ENCODE results near the gene BMP2K. TPM values are rescaled to one million over a fixed set of nuclear protein-coding genes. Genes with fewer than 3 reads are reported as not detected.
"Not testable (repeated sequence)": the region's sequence is repeated elsewhere in the genome, so short reads cannot be mapped to it uniquely, and the experiment has no call there.

BMP2K gene
- total RNA-seq, 1 experiment from 2014 or later: 45.6 TPM

GRCh38 chr4:78829296-78829695 is 53.1 kb downstream of the BMP2K start:
- Mint-ChIP-seq H3K27me3 (ENCODE audit: insufficient read depth, unreplicated experiment) (no peaks in the 10 kb centered on the region), H3K27ac (ENCODE audit: unreplicated experiment) (peak overlapping the region; percentile 10), H3K9me3 (ENCODE audit: unreplicated experiment) (no peaks in the 10 kb centered on the region), H3K36me3 (ENCODE audit: insufficient read depth, unreplicated experiment) (peaks cover 49% of the 10 kb centered on the region), H3K4me1 (ENCODE audit: low read depth, unreplicated experiment) (no peaks in the 10 kb centered on the region), H3K4me3 (ENCODE audit: unreplicated experiment) (no peak overlapping the region)
- Histone ChIP-seq H3K9me3 (no peaks in the 10 kb centered on the region), H3K36me3 (ENCODE audit: control insufficient read depth, insufficient read depth, low read length) (no peaks in the 10 kb centered on the region), H3K27me3 (replicated peaks; ENCODE audit: control insufficient read depth, insufficient read depth, low read length) (no peaks in the 10 kb centered on the region), H3K4me1 (no peaks in the 10 kb centered on the region), H3K4me3 (ENCODE audit: low read depth, low read length) (no peak overlapping the region)
- POLR2A ChIA-PET: no interaction called here
- TF ChIP-seq CTCF (IDR thresholded peaks at IDR 0.05; ENCODE audit: insufficient read depth in 1 of 2, low read depth in 1 of 2, low read length in 1 of 2, severe bottlenecking in 1 of 2, unreplicated experiment in 1 of 2): no peak
- intact Hi-C loops (cut with micrococcal nuclease; ENCODE audit: unreplicated experiment): no loop called here
- CTCF ChIA-PET: no interaction called here
- BruUV-seq (replicated peaks): no TSS peak
- no peak for DNase-seq

- H3K4me3 Mint-ChIP-seq (ENCODE audit: unreplicated experiment); H3K27me3 ChIP-seq (replicated peaks; ENCODE audit: control insufficient read depth, insufficient read depth, low read length); H3K4me1 Mint-ChIP-seq (ENCODE audit: low read depth, unreplicated experiment); POLR2A ChIA-PET; H3K27ac Mint-ChIP-seq (ENCODE audit: unreplicated experiment); H3K4me3 ChIP-seq (ENCODE audit: low read depth, low read length); H3K27me3 Mint-ChIP-seq (ENCODE audit: insufficient read depth, unreplicated experiment); BruUV-seq (replicated peaks); H3K36me3 ChIP-seq (ENCODE audit: control insufficient read depth, insufficient read depth, low read length); H3K4me1 ChIP-seq; intact Hi-C loops (cut with micrococcal nuclease; ENCODE audit: unreplicated experiment); H3K9me3 ChIP-seq; DNase-seq: not testable (repeated sequence)
- peaks cover 25% of the 10 kb centered on the region for H3K36me3 Mint-ChIP-seq (ENCODE audit: insufficient read depth, unreplicated experiment)
- CTCF ChIA-PET: interaction anchor here (0.6 kb wide), 1 partner anchor 15 kb away, joined by 4 read pairs; no protein-coding TSS in a partner anchor
- H3K9me3 Mint-ChIP-seq (ENCODE audit: unreplicated experiment): peaks cover 12% of the 10 kb centered on the region
Observed at GRCh38 chr4:78839676-78840075, 63.5 kb downstream of the BMP2K start.

DNA sequence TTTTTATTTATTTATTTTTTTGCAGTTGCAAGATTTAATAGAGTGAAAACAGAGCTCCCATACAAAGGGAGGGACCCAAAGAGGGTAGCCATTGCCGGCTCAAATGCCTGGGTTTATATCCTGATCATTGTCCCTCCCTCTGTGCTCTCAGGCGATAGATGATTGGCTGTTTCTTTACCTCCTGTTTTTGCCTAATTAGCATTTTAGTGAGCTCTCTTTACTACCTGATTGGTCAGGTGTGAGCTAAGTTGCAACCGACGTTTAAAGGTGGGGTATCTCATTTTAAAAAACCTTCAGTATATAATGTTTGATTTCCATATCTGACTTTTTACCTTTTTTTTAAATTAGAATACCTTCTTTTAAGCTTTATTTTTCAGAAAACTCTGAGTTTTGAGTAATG is 64.1 kb downstream of the BMP2K start:
- H3K9me3 Mint-ChIP-seq (ENCODE audit: unreplicated experiment): peaks cover 12% of the 10 kb centered on the region
- H3K4me3 Mint-ChIP-seq (ENCODE audit: unreplicated experiment); H3K36me3 ChIP-seq (ENCODE audit: control insufficient read depth, insufficient read depth, low read length); H3K4me1 ChIP-seq; H3K9me3 ChIP-seq; DNase-seq; intact Hi-C loops (cut with micrococcal nuclease; ENCODE audit: unreplicated experiment); H3K27ac Mint-ChIP-seq (ENCODE audit: unreplicated experiment); H3K4me3 ChIP-seq (ENCODE audit: low read depth, low read length); H3K4me1 Mint-ChIP-seq (ENCODE audit: low read depth, unreplicated experiment); BruUV-seq (replicated peaks); H3K27me3 Mint-ChIP-seq (ENCODE audit: insufficient read depth, unreplicated experiment); POLR2A ChIA-PET; H3K27me3 ChIP-seq (replicated peaks; ENCODE audit: control insufficient read depth, insufficient read depth, low read length): not testable (repeated sequence)
- CTCF ChIA-PET: interaction anchor here (0.6 kb wide), 1 partner anchor 14 kb away, joined by 4 read pairs; no protein-coding TSS in a partner anchor
- peaks cover 19% of the 10 kb centered on the region for H3K36me3 Mint-ChIP-seq (ENCODE audit: insufficient read depth, unreplicated experiment)

DNA sequence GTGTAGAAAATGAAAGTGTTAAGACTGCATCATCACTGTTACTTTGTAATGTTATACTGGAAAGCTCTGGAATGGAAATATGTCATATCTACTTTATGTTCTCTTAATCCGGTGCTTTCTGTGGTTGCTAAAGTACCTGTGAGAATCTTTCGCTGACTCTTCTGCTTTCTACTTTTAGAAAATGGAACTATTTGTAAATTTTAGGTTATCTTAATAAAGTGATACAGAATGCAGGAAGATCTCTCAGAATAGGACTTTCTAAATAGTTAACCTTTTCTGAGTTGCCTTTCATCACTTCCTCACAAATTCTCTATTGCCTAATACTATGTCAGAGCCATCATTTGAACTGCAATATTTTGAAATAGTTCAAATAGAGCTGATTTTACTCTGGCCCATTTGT is 69.3 kb downstream of the BMP2K start:
- no peaks in the 10 kb centered on the region for H3K9me3 Mint-ChIP-seq (ENCODE audit: unreplicated experiment)
- H3K27me3 Mint-ChIP-seq (ENCODE audit: insufficient read depth, unreplicated experiment): no peaks in the 10 kb centered on the region
- intact Hi-C loops (cut with micrococcal nuclease; ENCODE audit: unreplicated experiment): no loop called here
- no peaks in the 10 kb centered on the region for H3K9me3 ChIP-seq
- no peaks in the 10 kb centered on the region for H3K4me1 ChIP-seq
- H3K27me3 ChIP-seq (replicated peaks; ENCODE audit: control insufficient read depth, insufficient read depth, low read length): no peaks in the 10 kb centered on the region
- no peaks in the 10 kb centered on the region for H3K4me1 Mint-ChIP-seq (ENCODE audit: low read depth, unreplicated experiment)
- H3K4me3 ChIP-seq (ENCODE audit: low read depth, low read length): no peak overlapping the region
- H3K36me3 Mint-ChIP-seq (ENCODE audit: insufficient read depth, unreplicated experiment): no peaks in the 10 kb centered on the region
- no peak for TF ChIP-seq CTCF (IDR thresholded peaks at IDR 0.05; ENCODE audit: insufficient read depth in 1 of 2, low read depth in 1 of 2, low read length in 1 of 2, severe bottlenecking in 1 of 2, unreplicated experiment in 1 of 2)
- POLR2A ChIA-PET: no interaction called here
- no peak for DNase-seq
- CTCF ChIA-PET: no interaction called here
- H3K27ac Mint-ChIP-seq (ENCODE audit: unreplicated experiment): no peak overlapping the region
- no peaks in the 10 kb centered on the region for H3K36me3 ChIP-seq (ENCODE audit: control insufficient read depth, insufficient read depth, low read length)
- no TSS peak for BruUV-seq (replicated peaks)
- no peak overlapping the region for H3K4me3 Mint-ChIP-seq (ENCODE audit: unreplicated experiment)
